ENCODE data around the gene RAB3GAP2.
"Not testable (repeated sequence)": the region's sequence is repeated elsewhere in the genome, so short reads cannot be mapped to it uniquely, and the experiment has no call there.

The RAB3GAP2 gene, protein sequence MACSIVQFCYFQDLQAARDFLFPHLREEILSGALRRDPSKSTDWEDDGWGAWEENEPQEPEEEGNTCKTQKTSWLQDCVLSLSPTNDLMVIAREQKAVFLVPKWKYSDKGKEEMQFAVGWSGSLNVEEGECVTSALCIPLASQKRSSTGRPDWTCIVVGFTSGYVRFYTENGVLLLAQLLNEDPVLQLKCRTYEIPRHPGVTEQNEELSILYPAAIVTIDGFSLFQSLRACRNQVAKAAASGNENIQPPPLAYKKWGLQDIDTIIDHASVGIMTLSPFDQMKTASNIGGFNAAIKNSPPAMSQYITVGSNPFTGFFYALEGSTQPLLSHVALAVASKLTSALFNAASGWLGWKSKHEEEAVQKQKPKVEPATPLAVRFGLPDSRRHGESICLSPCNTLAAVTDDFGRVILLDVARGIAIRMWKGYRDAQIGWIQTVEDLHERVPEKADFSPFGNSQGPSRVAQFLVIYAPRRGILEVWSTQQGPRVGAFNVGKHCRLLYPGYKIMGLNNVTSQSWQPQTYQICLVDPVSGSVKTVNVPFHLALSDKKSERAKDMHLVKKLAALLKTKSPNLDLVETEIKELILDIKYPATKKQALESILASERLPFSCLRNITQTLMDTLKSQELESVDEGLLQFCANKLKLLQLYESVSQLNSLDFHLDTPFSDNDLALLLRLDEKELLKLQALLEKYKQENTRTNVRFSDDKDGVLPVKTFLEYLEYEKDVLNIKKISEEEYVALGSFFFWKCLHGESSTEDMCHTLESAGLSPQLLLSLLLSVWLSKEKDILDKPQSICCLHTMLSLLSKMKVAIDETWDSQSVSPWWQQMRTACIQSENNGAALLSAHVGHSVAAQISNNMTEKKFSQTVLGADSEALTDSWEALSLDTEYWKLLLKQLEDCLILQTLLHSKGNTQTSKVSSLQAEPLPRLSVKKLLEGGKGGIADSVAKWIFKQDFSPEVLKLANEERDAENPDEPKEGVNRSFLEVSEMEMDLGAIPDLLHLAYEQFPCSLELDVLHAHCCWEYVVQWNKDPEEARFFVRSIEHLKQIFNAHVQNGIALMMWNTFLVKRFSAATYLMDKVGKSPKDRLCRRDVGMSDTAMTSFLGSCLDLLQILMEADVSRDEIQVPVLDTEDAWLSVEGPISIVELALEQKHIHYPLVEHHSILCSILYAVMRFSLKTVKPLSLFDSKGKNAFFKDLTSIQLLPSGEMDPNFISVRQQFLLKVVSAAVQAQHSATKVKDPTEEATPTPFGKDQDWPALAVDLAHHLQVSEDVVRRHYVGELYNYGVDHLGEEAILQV (N-terminal part only)

DNA sequence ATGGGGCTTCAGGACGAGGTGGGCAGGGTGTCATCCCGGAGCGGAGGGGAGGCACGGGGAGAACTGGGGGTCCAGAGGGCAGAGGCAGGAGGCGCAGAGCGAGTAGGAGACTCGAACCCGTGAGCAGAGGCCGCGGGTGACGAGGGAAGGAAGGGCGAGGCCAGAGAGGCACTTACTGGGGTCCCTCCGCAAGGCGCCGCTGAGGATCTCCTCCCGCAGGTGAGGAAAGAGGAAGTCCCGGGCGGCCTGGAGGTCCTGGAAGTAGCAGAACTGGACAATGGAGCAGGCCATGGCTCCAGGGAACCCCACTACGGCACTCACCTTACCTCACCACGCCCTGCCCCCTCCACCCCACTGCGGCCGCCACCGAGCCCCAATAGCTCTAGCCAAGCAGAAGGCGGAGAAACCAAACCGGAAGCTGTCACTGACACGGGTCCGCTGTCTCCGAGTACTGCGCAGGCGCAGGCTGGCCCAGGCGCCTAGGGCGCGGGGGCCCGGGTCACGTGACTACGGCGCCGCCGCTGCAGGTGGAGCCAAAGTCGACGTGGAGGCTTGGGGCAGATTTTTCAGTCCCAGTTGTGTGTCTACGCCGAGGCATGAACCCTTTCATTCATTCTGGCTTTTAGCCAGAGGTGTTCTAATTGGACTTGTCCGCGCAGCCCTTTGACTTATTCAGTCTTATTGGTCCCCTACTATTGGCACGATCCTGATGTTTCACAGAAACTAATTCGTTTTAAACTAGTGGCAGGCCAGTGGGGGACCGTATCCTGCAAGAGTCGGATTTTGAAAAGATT is at the start of gene RAB3GAP2:
Gene RAB3GAP2 (minus strand): TSS at position 407 of the 794 bp plus-strand sequence. CDS start 116 bp downstream, at position 291.
- peaks cover 11% of the 10 kb centered on the region for H3K27me3 Mint-ChIP-seq
- no peak within 1 kb of the TSS for H3K4me3 Mint-ChIP-seq
- H3K9me3 Mint-ChIP-seq = no peaks in the 10 kb centered on the region
- peaks cover 17% of the 10 kb centered on the region for H3K36me3 Mint-ChIP-seq (ENCODE audit: low read depth)
- H3K4me1 Mint-ChIP-seq = peaks cover 16% of the 10 kb centered on the region
- H3K27ac Mint-ChIP-seq = no peak within 1 kb of the TSS
- ATAC-seq (peak; percentile 97), DNase-seq (peak; percentile 96)

DNA sequence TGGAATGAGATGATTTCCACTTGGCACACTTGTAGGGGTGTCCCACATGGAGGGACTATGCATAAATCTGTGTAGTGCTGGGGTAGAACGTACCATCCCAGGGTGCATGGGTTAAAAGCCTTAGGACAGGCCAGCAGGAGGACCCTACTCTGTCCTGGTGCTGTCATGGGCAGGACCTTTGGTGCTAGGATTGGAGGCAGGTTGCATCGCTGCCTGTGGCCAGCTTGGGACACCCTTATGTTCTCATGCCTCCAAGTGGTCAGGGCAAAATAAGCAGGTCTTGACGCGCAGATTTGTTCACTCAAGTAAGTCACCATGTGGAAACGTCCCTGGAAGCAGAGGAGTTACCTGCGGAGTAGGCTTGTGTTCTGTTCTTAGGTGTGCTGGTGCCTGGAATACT is 49.5 kb upstream of the RAB3GAP2 start:
- H3K36me3 Mint-ChIP-seq (ENCODE audit: low read depth) = no peaks in the 10 kb centered on the region

DNA sequence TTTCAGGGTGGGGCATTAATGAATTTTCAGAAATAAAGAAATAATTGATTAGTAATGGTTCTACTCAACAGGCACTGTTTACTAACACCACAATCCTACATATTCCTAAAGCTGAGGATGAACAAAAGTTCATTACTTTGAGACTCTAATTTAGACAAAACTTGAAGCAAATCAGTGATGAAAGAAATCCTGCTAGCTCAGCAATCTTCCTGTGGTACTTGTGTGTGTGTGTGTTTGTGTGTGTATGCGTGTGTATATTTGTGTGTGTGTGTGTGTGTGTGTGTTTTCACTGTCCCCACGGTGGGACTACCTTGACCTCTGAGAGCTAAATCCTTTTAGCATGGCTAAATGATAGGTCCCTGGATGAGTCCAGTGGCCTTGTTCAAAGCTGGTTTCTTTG is 48.5 kb upstream of the RAB3GAP2 start:
- no peak overlapping the region for H3K4me3 Mint-ChIP-seq
- no peak overlapping the region for H3K27ac Mint-ChIP-seq
- H3K9me3 Mint-ChIP-seq = no peaks in the 10 kb centered on the region

More for the DNA sequence above, 49.5 kb upstream of the RAB3GAP2 start:
- DNase-seq (no peak), ATAC-seq (no peak)
- no peaks in the 10 kb centered on the region for H3K9me3 Mint-ChIP-seq
- peaks cover 9% of the 10 kb centered on the region for H3K27me3 Mint-ChIP-seq
- H3K27ac Mint-ChIP-seq = no peak overlapping the region
- H3K4me1 Mint-ChIP-seq = no peaks in the 10 kb centered on the region
- no peak overlapping the region for H3K4me3 Mint-ChIP-seq

DNA sequence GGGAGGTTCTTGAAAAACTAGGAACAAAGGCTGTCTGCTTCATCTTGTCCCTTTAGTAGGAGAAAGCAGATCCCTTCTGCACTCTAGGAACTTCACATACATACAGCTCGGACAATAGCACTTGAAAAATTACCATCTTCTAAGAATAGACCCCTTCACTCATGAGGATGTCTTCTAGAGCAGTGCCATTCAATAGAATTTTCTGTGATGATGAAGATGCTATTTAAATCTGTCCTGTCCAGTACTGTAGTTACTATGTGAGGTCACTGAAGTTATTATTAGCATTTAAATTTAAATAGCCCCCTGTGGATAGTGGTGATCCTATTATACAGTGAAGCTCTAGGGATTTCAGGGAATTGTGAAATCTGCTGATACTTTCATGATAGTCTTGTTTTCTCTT is 46.4 kb upstream of the RAB3GAP2 start:
- no peaks in the 10 kb centered on the region for H3K9me3 Mint-ChIP-seq
- H3K27ac Mint-ChIP-seq = no peak overlapping the region
- H3K4me3 Mint-ChIP-seq = no peak overlapping the region
- ATAC-seq (no peak), DNase-seq (no peak)
- no peaks in the 10 kb centered on the region for H3K36me3 Mint-ChIP-seq (ENCODE audit: low read depth)
- peaks cover 4% of the 10 kb centered on the region for H3K27me3 Mint-ChIP-seq
- no peaks in the 10 kb centered on the region for H3K4me1 Mint-ChIP-seq

More for the DNA sequence above, 48.5 kb upstream of the RAB3GAP2 start:
- Mint-ChIP-seq H3K36me3 (ENCODE audit: low read depth) (no peaks in the 10 kb centered on the region), H3K4me1 (no peaks in the 10 kb centered on the region), H3K27me3 (peaks cover 9% of the 10 kb centered on the region)
- DNase-seq (no peak), ATAC-seq (no peak)

DNA sequence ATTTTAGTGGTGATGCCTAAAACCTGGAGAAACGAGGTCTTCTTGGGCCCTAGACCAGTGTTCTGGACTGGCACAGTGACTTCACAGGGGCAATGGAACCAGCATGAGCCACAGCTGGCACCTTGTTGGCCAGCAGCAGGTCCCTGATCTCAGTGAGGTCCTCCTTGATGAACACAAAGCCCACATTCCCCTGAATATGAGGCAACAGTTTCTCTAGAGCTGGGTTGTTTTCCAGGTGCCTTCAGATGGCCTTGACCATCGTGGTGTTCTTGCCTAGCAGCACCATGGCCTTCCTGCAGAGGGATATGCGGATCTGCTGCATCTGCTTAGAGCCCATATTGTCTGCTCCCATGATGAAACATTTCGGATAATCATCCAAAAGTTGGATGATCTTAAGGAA is 44.9 kb upstream of the RAB3GAP2 start:
- no peak for DNase-seq
- H3K4me1 Mint-ChIP-seq = no peaks in the 10 kb centered on the region
- H3K9me3 Mint-ChIP-seq = no peaks in the 10 kb centered on the region
- H3K4me3 Mint-ChIP-seq = no peak overlapping the region
- H3K27me3 Mint-ChIP-seq = peaks cover 2% of the 10 kb centered on the region
- H3K36me3 Mint-ChIP-seq (ENCODE audit: low read depth) = no peaks in the 10 kb centered on the region
- no peak for ATAC-seq
- H3K27ac Mint-ChIP-seq = no peak overlapping the region

DNA sequence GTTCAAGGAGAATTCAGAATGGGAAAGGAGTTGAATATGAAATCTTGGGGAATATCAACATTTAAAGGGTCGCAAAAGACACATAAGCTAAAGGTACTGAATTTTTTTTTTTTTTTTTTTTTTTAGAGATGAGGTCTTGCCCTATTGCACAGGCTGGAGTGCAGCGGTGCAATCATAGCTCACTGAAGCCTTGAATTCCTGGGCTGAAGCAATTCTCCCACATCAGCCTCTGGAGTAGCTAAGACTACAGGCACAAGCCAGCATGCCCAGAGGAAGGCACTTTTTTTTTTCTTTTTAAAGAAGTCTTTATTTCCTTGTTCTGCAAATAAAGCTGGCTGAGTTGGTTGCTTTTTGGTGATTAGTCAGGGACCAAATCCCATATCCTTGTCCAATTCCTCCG is 44.1 kb upstream of the RAB3GAP2 start:
- H3K9me3 Mint-ChIP-seq = no peaks in the 10 kb centered on the region
- H3K36me3 Mint-ChIP-seq (ENCODE audit: low read depth) = no peaks in the 10 kb centered on the region
- DNase-seq = no peak
- no peak for ATAC-seq
- H3K4me1 Mint-ChIP-seq = no peaks in the 10 kb centered on the region
- no peaks in the 10 kb centered on the region for H3K27me3 Mint-ChIP-seq
- no peak overlapping the region for H3K4me3 Mint-ChIP-seq
- H3K27ac Mint-ChIP-seq = no peak overlapping the region

DNA sequence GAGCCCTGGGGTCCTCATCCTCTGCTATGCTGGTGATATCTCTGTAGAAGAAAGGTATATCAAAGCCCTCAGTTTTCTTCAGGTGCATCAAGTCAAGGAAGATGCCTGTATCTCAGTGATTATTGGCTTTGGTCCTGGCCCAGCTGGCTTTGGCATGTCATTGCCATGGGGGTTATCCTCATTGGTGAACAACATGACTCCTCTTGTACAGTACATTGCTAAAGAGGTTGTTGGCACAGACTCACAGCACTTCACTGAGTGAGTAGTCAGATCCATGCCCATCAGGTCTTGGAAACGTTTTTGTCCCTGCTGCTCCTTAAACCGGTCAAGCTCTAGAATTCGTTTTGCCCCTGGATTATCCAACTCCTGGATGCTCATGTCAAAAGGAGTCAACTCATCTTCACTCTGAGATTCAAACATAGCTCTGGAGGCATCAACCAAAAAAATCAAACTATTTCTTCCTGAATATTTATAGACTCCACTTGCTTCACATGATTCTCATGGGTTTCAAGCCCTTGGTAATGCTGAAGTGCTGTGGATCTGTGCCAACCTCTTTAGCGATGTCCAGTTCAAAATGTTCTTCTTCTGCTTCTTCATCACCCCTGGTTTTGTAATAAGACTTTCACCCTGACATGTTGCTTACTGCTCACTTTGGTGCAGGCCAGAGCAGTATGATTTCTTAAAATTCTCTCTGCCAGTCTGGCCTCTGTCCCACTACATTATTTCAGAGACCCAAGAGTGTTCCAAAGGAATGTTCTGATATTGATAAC is 43.0 kb upstream of the RAB3GAP2 start:
- no peak for DNase-seq
- ATAC-seq = no peak
- H3K27me3 Mint-ChIP-seq = peaks cover under 1% of the 10 kb centered on the region
- no peaks in the 10 kb centered on the region for H3K4me1 Mint-ChIP-seq
- H3K4me3 Mint-ChIP-seq = no peak overlapping the region
- H3K27ac Mint-ChIP-seq = no peak overlapping the region
- H3K9me3 Mint-ChIP-seq = no peaks in the 10 kb centered on the region
- H3K36me3 Mint-ChIP-seq (ENCODE audit: low read depth) = no peaks in the 10 kb centered on the region

DNA sequence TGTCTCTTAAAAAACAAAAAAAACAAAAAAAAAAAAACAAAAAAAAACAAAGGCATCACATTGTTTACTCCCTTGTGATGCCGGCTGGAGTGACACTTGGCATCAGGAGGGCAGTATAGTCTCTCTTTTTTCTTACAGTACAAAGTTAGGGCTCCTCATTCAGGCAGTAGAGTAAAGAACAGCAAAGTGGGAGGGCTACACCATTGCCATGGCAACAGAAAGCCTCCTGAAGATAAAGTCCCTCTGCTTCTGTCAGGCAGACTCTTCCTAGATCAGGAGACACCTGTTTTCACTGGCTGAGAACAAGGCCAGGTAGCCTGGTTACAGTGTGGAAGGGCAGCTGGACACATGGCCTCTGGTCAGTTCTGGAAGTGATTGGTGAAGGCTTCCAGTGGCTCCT is 41.3 kb upstream of the RAB3GAP2 start:
- Mint-ChIP-seq H3K36me3 (ENCODE audit: low read depth) (no peaks in the 10 kb centered on the region), H3K27ac (no peak overlapping the region), H3K4me3 (no peak overlapping the region), H3K4me1 (no peaks in the 10 kb centered on the region), H3K27me3 (peaks cover 4% of the 10 kb centered on the region), H3K9me3 (no peaks in the 10 kb centered on the region)
- DNase-seq (no peak), ATAC-seq (no peak)

DNA sequence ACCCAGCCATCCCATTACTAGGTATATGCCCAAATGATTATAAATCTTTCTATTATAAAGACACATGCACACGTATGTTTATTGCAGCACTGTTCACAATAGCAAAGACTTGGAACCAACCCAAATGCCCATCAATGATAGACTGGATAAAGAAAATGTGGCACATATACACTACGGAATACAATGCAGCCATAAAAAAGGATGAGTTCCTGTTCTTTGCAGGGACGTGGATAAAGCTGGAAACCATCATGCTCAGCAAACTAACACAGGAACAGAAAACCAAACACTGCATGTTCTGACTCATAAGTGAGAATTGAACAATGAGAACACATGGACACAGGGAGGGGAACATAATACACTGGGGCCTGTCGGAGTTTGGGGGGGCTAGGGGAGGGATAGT is 37.9 kb upstream of the RAB3GAP2 start:
- H3K27ac Mint-ChIP-seq; H3K36me3 Mint-ChIP-seq (ENCODE audit: low read depth); H3K4me1 Mint-ChIP-seq; ATAC-seq; H3K4me3 Mint-ChIP-seq; H3K27me3 Mint-ChIP-seq; DNase-seq; H3K9me3 Mint-ChIP-seq: not testable (repeated sequence)

DNA sequence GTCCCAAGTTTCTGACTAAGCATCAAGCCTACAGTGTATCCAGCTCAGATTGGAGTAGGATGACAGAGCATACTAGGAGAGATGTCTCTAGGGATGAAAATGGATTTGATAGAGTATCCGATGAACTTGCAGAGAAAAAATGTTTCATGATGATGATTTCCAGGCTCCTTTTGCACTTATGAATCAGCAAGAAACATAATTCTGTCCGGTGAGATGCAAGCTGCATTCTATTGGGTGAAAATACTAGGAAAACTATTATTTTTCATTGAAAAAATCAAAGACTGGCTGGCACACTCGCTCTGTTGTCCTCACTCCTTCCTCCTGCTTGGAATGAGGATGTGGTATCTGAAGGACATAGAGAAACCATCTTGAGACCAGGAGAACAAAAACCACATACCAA is 35.4 kb upstream of the RAB3GAP2 start:
- no peak overlapping the region for H3K4me3 Mint-ChIP-seq
- DNase-seq (no peak), ATAC-seq (no peak)
- H3K4me1 Mint-ChIP-seq = no peaks in the 10 kb centered on the region
- H3K27ac Mint-ChIP-seq = no peak overlapping the region
- H3K9me3 Mint-ChIP-seq = no peaks in the 10 kb centered on the region
- H3K27me3 Mint-ChIP-seq = peaks cover 11% of the 10 kb centered on the region
- no peaks in the 10 kb centered on the region for H3K36me3 Mint-ChIP-seq (ENCODE audit: low read depth)

DNA sequence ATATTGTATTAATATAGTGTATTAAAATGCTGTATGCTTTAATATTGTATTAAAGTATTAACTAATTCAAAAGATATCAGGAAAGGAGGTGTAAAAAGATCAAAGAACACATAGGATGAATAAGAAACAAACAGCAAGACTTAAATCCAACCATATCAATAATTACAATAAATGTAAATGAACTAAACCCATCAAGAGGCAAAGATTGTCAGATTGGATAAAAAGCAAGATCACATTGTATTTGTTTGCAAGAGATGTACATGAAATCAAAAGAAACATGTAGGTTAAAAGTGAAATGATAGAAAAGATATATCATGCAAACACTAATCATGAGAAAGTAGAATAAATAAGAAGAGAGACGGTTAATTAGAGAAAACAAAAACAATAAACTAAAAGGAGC is 34.1 kb upstream of the RAB3GAP2 start:
- Mint-ChIP-seq H3K4me1 (no peaks in the 10 kb centered on the region), H3K27me3 (peaks cover 15% of the 10 kb centered on the region), H3K27ac (no peak overlapping the region), H3K9me3 (no peaks in the 10 kb centered on the region), H3K4me3 (no peak overlapping the region), H3K36me3 (ENCODE audit: low read depth) (no peaks in the 10 kb centered on the region)
- DNase-seq (no peak), ATAC-seq (no peak)

DNA sequence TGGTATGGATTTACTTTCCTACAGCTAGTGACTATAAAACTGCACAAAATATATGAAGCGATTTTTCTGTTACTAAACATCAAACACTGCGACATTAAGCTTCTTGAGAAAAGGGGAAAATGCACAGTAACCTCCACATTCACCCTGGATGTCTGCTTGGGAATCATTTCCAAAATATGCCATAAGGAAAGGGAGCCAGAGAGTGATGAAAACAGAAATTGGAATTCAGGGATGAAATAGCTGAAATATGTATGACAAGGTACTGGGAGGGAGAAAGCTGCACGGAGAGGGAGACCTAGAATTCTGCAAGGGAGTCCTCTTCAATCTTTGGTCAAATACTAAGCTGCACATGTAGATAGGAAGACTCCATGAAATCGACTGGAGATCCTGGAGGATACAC is 31.6 kb upstream of the RAB3GAP2 start:
- Mint-ChIP-seq H3K4me1 (no peaks in the 10 kb centered on the region), H3K36me3 (ENCODE audit: low read depth) (no peaks in the 10 kb centered on the region), H3K4me3 (no peak overlapping the region), H3K27ac (no peak overlapping the region), H3K9me3 (no peaks in the 10 kb centered on the region), H3K27me3 (peaks cover 13% of the 10 kb centered on the region)
- no peak for DNase-seq
- no peak for ATAC-seq

DNA sequence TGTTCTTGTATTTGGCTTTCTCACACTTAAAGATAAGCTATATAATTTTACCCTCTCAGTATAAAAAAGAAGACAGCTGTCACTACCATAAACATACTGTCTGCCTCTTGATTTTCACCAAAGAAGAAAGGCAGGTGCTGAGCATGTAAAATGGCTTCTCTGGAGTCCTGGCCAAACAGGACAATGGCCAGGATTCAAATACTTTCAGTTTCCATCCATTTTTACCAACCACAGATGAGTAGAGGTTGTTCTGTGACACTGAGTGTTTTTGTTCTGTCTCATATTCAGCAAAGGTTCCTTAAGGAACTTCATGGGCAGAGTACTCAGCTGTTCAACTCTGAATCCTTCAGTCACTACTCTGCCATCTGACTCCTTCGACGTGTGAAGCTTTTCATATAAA is 29.4 kb upstream of the RAB3GAP2 start:
- H3K36me3 Mint-ChIP-seq (ENCODE audit: low read depth) = no peaks in the 10 kb centered on the region
- H3K27ac Mint-ChIP-seq = no peak overlapping the region
- no peak for DNase-seq
- no peak for ATAC-seq
- H3K4me3 Mint-ChIP-seq = no peak overlapping the region
- H3K4me1 Mint-ChIP-seq = no peaks in the 10 kb centered on the region
- H3K27me3 Mint-ChIP-seq = peaks cover 13% of the 10 kb centered on the region
- no peaks in the 10 kb centered on the region for H3K9me3 Mint-ChIP-seq

Data from activated naive CD8-positive, alpha-beta T cell treated with anti-CD3 and anti-CD28 coated beads, Interleukin-2, amount 50 U/mL, for 24 hours (primary cell).